Dermis microvascular lymphatic vessel endothelial cell (primary cell): ENCODE measurements around the gene ST3GAL6. TPM values are rescaled to one million over a fixed set of nuclear protein-coding genes. Genes with fewer than 3 reads are reported as not detected.

ENCODE experiments used
- DNase-seq, 2 donors: peaks; one replicate each; pipeline versions ENCODE4 v3.0.0 to v3.0.0-alpha.2; 2010; ENCODE audit warnings: low read depth in 2 of 2
- total RNA-seq: library from RNA; depleted of rRNA; stranded (reverse); fragments of >200 nt; gene quantifications from 2 replicates; pipeline ENCODE4 v1.2.1, GENCODE V29; 2014

Gene ST3GAL6
- 7.2 and 44.5 TPM in 2 replicates for total RNA-seq

GRCh38 chr3:98763076-98763475 is at the start of gene ST3GAL6:
ST3GAL6 (plus strand) TSS chr3:98763340; CDS start chr3:98768441, 5,101 bp downstream.
- peak; percentile 85 for DNase-seq

- no peak for DNase-seq
These were observed 49.2 kb upstream of the ST3GAL6 start for GRCh38 chr3:98713984-98714383.

- no peak for DNase-seq
These were observed 45.6 kb upstream of the ST3GAL6 start for GRCh38 chr3:98717584-98717983.

GRCh38 chr3:98718730-98719129 is 44.4 kb upstream of the ST3GAL6 start:
- DNase-seq: no peak

- DNase-seq: no peak
These were observed 41.4 kb upstream of the ST3GAL6 start for GRCh38 chr3:98721776-98722175.

- DNase-seq: no peak
These were observed 40.8 kb upstream of the ST3GAL6 start for GRCh38 chr3:98722389-98722788.

- no peak for DNase-seq
These were observed 37.8 kb upstream of the ST3GAL6 start for GRCh38 chr3:98725352-98725751.

GRCh38 chr3:98726084-98726483 is 37.1 kb upstream of the ST3GAL6 start:
- DNase-seq: no peak

GRCh38 chr3:98727638-98728037 is 35.5 kb upstream of the ST3GAL6 start:
- DNase-seq: no peak

GRCh38 chr3:98728672-98729071 is 34.5 kb upstream of the ST3GAL6 start:
- DNase-seq: no peak

- DNase-seq: peak; percentile 94 to 96
These were observed 32.8 kb upstream of the ST3GAL6 start for GRCh38 chr3:98730338-98730737.

GRCh38 chr3:98730886-98731537 is 32.1 kb upstream of the ST3GAL6 start:
- no peak for DNase-seq

- peak; percentile 22 to 34 for DNase-seq
These were observed 31.3 kb upstream of the ST3GAL6 start for GRCh38 chr3:98731720-98732285.

GRCh38 chr3:98732286-98733052 is 30.7 kb upstream of the ST3GAL6 start:
- DNase-seq: peak; percentile 36 to 61

- peak in 1 of 2 donors; percentile 36 for DNase-seq
These were observed 29.9 kb upstream of the ST3GAL6 start for GRCh38 chr3:98733053-98733811.

- DNase-seq: peak; percentile 17 to 35
These were observed 29.3 kb upstream of the ST3GAL6 start for GRCh38 chr3:98733812-98734281.

- DNase-seq: peak in 1 of 2 donors; percentile 5
These were observed 28.8 kb upstream of the ST3GAL6 start for GRCh38 chr3:98734306-98734705.

GRCh38 chr3:98734735-98735134 is 28.4 kb upstream of the ST3GAL6 start:
- DNase-seq: peak in 1 of 2 donors; percentile 50

- DNase-seq: no peak
These were observed 27.8 kb upstream of the ST3GAL6 start for GRCh38 chr3:98735296-98735695.

- peak in 1 of 2 donors; percentile 7 for DNase-seq
These were observed 27.3 kb upstream of the ST3GAL6 start for GRCh38 chr3:98735761-98736269.

- no peak for DNase-seq
These were observed 25.8 kb upstream of the ST3GAL6 start for GRCh38 chr3:98737301-98737700.
